Muscle of arm (tissue), 12 donors: Measurements from ENCODE around the gene PHF19. TPM values are rescaled to one million over a fixed set of nuclear protein-coding genes. Genes with fewer than 3 reads are reported as not detected.

ENCODE experiments used
- DNase-seq: peaks from one replicate; pipeline ENCODE4 v3.0.0-alpha.2; 2013
- polyA plus RNA-seq, 12 donors: library from polyadenylated mRNA; unstranded; fragments of 120-200 nt; gene quantifications; one replicate each; pipeline ENCODE4 v1.2.1, GENCODE V29; 2013; ENCODE audit not compliant: insufficient read length in 12 of 12

PHF19 gene
- polyA plus RNA-seq, 12 donors: 30.2 to 60.8 (median 36.6) TPM; not detected in 1

DNA sequence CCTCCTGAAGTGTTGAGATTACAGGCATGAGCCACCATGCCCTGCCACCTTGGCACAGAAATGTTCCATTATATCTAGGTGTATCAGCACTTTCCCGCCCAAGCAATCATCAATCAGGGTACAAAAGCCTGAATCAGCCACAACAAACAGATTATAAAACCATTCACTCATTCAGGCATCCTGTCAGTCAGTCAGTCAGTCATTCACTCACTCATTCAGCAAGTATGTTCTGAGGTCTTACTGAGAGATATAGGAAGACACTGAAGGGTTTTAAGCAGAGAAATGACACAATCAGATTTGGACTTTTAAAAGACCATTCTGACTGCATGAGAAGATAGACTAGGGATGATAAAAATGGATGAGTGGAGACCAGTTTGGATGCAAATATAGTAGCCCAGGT is 47.3 kb downstream of the PHF19 start:
- DNase-seq: no peak

DNA sequence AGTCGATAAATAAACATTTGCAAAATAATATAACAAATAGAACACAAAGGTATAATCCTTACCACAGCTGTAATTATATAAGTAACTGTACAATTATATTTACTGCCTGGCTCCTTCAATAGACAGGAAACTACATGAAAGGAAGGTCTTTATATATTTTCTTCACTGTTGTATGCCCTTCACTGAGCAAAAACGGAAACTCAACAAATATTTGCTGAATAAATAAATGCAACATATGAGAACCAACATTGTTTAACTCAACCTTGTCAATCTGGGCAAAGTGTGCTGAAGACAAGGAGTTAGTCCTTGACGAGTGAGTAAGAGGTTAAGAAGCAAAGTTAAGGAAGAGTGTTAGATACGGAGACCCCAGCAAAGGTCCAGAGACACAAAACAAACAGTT is 56.9 kb downstream of the PHF19 start:
- no peak for DNase-seq

DNA sequence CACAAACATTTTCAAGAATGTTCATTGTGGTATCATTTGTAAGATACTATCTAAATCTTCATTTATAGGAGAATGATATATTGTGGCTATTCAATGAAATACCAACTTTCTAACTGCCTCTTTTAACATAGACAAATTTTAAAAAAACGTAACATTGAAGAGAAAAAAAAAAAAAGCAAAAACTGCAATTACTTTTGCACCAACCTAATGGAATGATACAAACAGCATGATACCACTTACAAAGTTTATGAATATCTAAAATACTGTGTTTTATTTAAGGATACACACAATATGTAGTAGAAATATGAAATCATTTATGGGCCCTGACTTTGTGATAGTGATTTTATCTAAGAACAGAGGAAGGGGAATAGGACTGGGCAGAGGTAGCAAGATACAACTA is 58.4 kb downstream of the PHF19 start:
- no peak for DNase-seq

DNA sequence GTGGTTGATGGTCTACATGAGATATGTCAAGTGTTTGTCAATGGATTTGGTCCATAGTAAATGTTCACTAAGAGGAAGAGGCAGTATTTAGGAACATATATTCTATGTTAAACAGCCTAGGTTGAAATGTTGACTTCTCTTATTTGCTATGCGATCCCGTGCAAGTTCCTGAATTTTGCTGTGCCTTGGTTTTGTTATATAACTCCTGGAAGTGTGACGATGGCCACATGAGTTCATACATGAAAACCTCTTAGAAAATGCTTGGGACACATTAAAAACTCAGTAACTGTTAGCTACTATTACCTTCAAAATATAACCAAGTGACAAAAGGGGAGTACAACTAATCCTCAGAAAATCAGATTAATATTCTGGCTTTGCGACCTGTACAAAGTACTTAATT is 61.9 kb downstream of the PHF19 start:
- DNase-seq: no peak

DNA sequence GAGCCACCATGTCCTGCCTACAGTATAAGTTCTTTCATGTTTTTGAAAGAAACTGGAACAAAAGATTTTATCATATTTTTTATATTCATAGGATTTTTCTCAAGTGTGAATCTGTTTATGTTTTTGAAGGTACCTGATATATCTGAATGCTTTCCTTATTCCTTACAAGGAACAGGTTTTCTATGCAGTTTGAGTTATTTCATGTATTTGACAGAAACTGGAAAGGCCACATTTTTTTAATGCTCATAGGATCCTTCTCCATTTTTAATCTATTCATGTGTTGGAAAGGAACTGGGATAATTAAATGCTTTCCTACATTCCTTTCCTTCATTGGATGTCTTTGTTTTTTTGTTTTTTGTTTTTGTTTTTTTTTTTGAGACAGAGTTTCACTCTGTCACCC is 68.1 kb downstream of the PHF19 start:
- no peak for DNase-seq

DNA sequence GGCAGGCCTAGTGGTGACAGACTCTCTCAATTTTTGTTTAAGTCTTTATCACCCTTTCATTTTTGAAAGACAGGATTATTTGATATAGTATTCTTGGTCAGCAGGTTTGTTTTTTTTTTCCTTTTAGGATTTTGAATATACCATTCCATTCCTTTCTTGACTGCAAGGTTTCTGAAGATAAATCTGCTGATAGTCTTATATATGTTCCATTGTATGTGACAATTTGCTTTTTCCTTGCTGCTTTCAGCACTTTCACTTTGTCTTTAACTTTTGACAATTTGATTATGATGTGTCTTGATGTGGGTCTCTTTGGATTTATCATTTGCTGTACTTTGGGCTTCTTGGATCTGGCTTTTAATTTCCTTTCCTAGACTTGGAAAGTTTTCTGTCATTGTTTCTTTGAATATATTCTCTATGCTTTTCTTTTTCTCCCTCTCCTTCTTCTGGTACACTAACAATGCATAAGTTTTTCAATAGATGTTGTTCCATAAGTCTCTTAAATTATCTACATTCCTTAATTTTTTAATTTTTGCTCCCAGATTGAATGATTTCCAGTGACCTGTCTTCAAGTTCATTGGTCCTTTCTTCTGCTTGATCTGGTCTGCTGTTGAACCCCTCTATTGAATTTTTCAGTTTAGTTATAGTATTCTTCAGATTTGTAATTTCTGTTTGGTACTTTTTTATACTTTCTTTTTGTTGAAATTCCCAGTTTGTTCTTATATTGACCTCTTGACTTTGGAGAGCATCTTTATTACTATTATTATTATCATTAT is 69.2 kb downstream of the PHF19 start:
- DNase-seq: no peak

Other genes with a start within 250 kb of the PHF19 start
- gene MEGF9, start 162.7 kb downstream of the PHF19 start, polyA plus RNA-seq: 10 to 100 TPM in 3 of 12 donors, 1 to 10 TPM in 8, not detected in 1; 6.5 to 16.9 (median 8.0) TPM
- 10 to 100 TPM in 11 of 12 donors, not detected in 1; 22.4 to 44.3 (median 35.4) TPM for gene FBXW2, start 83.8 kb downstream of the PHF19 start, polyA plus RNA-seq
- 10 to 100 TPM in 11 of 12 donors, not detected in 1; 19.9 to 35.6 (median 25.6) TPM for gene PSMD5, start 34.3 kb downstream of the PHF19 start, polyA plus RNA-seq
- gene TRAF1, start 49.6 kb upstream of the PHF19 start, polyA plus RNA-seq: 1 to 10 TPM in 11 of 12 donors, not detected in 1; 2.8 to 7.3 (median 4.0) TPM
- gene C5, start 173.1 kb upstream of the PHF19 start, polyA plus RNA-seq: 10 to 100 TPM in 4 of 12 donors, 1 to 10 TPM in 7, not detected in 1; 5.0 to 13.7 (median 9.1) TPM
- 10 to 100 TPM in 11 of 12 donors, not detected in 1; 13.6 to 43.6 (median 20.3) TPM for gene CNTRL, start 197.8 kb upstream of the PHF19 start, polyA plus RNA-seq